Astrocyte (in vitro differentiated cells and primary cell): ENCODE measurements around the gene TMA7.

Experiments
- EZH2 ChIP-seq: IDR thresholded peaks from 2 replicates; pipeline ENCODE4 v1.6.1; 2012; ENCODE audit warnings: mild to moderate bottlenecking, low read length, inconsistent platforms; ENCODE audit not compliant: insufficient read depth
- TF ChIP-seq, protein P1 (sequence below): IDR thresholded peaks from 2 replicates; pipeline ENCODE4 v1.5.1; 2011; ENCODE audit warnings: low read depth, mild to moderate bottlenecking, inconsistent platforms, low read length, moderate library complexity; ENCODE audit not compliant: insufficient read depth

GRCh38 chr3:48464713-48465221 is 24.7 kb downstream of the TMA7 start:
- TF ChIP-seq, protein P1, sequence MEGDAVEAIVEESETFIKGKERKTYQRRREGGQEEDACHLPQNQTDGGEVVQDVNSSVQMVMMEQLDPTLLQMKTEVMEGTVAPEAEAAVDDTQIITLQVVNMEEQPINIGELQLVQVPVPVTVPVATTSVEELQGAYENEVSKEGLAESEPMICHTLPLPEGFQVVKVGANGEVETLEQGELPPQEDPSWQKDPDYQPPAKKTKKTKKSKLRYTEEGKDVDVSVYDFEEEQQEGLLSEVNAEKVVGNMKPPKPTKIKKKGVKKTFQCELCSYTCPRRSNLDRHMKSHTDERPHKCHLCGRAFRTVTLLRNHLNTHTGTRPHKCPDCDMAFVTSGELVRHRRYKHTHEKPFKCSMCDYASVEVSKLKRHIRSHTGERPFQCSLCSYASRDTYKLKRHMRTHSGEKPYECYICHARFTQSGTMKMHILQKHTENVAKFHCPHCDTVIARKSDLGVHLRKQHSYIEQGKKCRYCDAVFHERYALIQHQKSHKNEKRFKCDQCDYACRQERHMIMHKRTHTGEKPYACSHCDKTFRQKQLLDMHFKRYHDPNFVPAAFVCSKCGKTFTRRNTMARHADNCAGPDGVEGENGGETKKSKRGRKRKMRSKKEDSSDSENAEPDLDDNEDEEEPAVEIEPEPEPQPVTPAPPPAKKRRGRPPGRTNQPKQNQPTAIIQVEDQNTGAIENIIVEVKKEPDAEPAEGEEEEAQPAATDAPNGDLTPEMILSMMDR: no peak
- TF ChIP-seq EZH2: no peak
